HuH-7.5 (cell line): Measurements from ENCODE around the gene AIM2.
"Not testable (repeated sequence)": the region's sequence is repeated elsewhere in the genome, so short reads cannot be mapped to it uniquely, and the experiment has no call there.

Source experiments
- DNase-seq: peaks from one replicate; pipeline ENCODE4 v3.0.0; 2011; ENCODE audit warnings: low spot score

The AIM2 gene

GRCh38 chr1:159079525-159079924 is 3.0 kb upstream of the AIM2 start:
- no peak for DNase-seq

- DNase-seq: no peak
Observed at GRCh38 chr1:159077120-159077961, 775 bp upstream of the AIM2 start.

DNA sequence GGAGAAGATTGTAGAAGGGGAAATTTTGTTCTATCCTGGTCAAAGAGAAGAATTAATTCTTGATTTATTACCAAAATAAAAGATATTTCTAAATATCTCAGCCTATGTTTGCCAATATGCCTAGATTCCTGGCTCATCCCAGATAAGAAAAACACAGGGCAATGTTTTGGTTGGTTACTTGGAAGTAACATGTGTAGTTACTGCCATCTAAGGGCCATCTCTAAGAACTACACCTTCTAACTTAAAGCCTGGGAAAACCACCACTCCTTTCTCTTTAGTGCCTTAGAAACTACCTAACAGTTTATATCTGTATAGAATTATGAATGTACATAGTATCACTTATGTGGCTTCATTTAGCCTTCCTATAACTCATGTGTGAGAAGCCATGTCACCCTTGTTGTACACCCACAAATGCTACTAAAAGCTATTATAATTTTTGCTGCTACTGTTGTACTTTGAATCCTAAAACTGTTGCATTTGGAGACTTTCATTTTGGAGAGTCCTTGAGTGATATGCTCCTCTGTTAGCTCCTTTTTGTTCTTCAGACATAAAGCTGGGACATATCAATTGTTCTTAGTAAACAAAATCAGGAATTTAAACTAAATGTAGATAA is 4.5 kb downstream of the AIM2 start:
- no peak for DNase-seq

- DNase-seq: no peak
Observed at GRCh38 chr1:159068886-159069285, 7.7 kb downstream of the AIM2 start.

DNA sequence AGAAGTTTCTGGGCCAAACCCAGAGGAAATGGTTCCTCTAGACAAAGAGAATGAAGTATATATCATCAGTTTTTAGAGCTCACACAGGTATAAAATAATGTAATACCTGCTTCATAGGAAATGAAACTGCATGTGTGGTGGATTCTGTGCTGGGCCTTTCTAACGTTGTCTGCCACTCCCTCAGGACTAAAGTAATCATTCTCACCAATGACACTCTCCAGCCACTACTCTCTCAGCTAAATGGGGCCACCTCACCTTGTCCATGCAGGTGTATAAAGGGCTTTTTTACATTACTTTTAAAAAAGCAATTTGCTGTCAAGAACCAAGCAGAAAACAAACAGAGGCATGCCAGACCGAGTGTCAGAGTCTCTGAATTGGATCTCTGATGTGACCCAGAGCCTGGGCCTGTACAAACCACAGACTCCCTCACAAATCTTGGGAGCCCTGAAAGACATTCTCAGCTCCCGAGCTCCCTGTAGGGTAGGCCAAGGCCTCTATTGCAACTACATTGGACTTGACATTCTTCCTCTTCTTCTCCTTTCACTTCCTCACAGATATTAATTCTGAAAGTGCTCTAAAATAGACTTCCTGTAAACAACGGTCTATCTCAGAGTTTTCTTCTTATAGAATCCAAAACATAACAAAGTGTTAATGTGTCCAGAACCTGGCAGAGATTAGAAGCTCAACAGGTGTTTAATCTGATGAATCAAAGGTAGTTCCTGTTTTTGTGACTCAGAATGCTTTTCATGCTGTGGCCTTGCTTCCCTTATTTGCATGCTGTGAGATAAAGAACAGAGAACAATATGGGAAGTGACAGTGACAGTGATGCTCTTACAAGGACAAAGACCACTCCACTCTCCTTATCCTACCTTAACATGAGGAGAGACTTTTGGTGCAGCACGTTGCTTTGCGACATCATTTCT is 8.6 kb downstream of the AIM2 start:
- no peak for DNase-seq

- DNase-seq: no peak
Observed at GRCh38 chr1:159066108-159066507, 10.5 kb downstream of the AIM2 start.

DNA sequence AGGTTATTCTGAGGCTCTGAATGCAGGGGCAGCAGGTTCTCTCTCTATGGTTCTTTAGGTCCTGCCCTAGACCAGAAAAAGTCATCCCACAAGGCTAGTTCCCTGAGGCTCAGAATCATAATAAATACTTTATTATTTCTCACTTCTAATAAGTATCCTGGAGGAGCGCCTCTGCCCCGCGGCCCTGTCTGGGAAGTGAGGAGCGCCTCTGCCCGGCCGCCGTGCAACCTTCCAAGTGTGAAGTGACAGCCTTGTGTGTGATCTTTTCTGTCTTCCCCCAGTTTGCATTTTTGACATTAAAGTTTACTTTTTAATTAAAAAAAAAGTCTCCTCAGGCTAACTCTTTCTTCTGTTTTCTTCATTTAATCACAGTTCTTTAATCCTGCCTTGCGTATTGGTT is 11.5 kb downstream of the AIM2 start:
- DNase-seq: no peak

DNA sequence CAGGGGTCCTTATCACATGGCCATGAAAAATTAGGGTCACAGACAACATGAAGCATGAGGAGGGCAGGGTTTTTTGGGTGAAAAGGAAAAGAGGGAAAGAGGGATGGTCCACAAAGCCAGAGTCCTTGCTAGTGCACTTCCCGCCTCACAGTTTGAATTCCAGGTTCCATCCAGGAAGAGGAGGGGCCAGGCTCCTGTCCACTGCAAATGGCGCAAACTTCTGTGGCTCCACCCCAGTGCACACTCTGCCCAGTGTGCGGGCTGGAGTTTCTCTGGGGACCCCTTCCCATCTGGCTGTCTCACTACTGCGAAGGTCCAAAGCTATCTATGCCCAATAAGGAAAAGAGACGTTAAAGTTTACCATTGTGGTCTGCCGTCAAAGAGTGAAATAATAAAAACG is 17.8 kb downstream of the AIM2 start:
- DNase-seq: no peak

DNA sequence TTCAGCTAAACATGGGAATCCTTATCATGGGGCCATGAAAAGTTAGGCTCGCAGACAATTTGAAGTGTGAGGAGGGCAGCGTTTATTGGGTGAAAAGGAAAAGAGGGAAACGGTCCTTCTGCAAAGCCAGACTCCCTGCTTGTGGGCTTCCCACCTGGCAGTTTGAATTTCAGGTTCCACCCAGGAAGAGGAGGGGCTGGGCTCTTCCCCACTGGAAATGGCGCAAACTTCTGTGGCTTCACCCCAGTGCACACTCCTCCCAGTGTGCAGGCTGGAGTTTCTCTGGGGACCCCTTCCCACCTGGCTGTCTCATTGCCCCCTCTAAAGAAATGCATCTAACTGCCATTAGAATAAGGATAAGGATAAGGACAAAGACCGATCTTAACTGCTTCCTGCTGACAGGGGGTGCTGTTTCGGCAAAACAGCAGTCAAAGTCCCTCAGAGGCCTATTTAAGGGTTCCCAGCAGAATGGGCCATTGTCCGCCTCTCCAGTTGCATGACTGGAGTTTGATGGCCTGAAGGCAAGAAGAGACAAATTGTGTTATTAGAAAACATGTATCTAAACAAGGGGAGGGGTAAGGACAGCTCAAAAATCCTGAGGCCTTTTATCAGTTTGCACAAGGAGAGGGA is 20.4 kb downstream of the AIM2 start:
- no peak for DNase-seq

- no peak for DNase-seq
Observed at GRCh38 chr1:159055181-159055641, 21.4 kb downstream of the AIM2 start.

DNA sequence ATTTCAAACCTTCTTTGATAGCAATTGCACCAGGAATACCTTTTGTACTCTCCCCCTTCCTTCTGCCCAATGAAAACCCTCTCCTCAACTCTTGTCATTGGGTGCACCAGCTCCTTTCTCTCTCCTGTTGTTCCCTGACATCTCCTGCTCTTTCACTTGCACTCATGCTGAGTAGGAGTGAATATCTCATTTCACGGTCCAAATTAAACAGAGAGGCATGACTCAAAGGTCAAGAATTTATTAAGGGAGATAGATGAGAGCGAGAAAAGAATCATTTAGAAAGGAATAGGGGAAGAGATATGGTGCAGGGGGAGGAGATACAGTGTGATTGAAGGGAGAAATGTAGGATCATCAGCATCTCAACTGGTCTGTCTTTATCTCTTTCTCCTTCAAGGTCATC is 22.1 kb downstream of the AIM2 start:
- no peak for DNase-seq

- DNase-seq: no peak
Observed at GRCh38 chr1:159051436-159051835, 25.1 kb downstream of the AIM2 start.

DNA sequence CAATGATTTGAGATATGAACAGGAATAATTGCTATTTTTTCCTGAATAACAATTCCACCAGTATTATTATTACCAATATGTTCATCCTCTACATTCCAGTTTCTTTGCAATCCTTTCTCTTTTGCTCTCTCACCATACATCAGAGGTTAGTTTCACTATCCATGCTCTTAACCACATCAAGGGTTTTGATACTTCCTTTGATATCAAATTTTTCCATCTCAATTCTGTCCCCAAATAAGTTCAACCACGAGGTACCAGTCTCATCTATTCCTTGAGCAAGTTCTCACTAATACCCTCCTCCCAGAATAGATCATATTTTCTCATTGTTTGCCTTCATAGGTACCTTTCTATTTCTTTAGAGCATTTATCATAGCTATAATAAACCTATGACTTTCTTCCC is 30.1 kb downstream of the AIM2 start:
- not testable (repeated sequence) for DNase-seq

DNA sequence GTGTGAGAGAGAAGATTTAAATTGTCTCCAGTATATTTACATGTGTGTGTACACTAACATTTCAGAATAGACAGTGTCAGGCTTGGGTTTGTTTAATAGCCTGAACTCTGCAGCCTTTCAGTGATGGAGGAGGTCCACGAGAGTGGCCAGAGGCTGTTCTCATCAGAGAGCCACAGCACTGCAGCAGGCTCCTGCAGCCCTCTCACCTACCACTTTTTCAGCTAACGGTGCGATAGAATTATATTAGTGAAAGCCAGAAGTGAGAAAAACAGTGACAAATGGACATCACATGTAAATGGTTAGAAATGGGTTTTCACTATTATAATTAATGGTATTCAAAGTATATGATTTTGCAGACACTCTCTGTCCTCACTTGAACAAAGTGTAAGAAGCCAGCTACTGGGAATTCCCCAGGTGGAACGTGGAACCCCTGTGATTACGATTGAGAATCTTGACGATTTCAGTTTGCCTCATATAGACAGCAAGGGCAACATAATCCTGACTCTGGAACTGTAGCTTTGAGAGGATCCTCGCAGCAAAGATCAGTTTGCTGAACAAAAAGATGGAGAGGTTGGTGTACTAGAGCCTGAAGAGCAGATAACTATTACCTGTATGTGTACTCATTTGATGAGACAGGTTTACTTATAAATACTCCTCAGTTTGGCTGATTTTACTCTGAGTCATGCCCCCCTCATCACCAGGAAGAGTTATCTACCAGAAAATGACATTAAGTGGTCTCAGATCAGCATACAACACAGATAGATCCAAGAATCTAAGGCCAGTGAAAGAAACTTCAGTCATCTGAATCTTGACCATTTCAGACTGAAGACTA is 35.5 kb downstream of the AIM2 start:
- no peak for DNase-seq

DNA sequence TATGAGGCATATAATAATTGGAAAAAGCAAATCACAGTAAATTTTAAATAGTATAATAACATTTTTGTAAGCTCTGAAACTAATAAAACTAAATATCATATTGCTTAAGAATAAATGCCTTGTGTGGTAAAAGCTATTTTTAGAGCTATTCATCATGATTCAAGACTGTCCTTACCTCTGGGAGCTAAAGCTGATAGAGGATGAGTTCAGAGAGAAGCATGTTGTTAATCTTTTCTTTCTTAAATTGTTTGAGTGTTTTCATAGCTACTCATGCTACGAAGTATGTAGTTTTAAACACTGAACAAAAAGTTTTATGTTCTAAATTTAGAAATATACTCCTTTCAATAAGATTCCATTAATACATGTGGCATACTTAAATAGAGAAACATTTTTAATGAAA is 36.4 kb downstream of the AIM2 start:
- DNase-seq: no peak

GRCh38 chr1:159030877-159031447 is 45.6 kb downstream of the AIM2 start:
- DNase-seq: no peak

GRCh38 chr1:159030311-159030710 is 46.3 kb downstream of the AIM2 start:
- no peak for DNase-seq

DNA sequence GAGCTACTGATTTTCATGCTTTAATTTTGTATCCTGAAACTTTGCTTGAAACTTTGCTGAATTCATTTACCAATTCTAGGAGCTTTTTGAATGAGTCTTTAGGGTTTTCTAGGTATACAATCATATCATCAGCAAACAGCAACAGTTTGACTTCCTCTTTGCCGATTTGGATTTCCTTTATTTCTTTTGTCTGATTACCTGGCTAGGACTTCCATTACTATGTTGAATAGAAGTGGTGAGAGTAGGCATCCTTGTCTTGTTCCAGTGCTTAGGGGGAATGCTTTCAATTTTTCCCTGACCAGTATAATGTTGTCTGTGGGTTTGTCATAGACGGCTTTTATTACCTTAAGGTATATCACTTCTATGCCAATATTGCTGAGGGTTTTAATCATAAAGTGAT is 49.7 kb downstream of the AIM2 start:
- not testable (repeated sequence) for DNase-seq

- no peak for DNase-seq
Observed at GRCh38 chr1:159025043-159025442, 51.5 kb downstream of the AIM2 start.

GRCh38 chr1:159023723-159024122 is 52.8 kb downstream of the AIM2 start:
- no peak for DNase-seq

- DNase-seq: no peak
Observed at GRCh38 chr1:159015440-159015909, 61.1 kb downstream of the AIM2 start.
